DOHH2 (cell line): ENCODE results near the gene VSTM2L.

Experiments
- CTCF ChIP-seq: fragments of 200-600 bp; sonication (generic); IDR thresholded peaks from one replicate; pipeline ENCODE4 v1.5.1; 2014; ENCODE audit warnings: antibody characterized with exemption, mild to moderate bottlenecking, low read depth, low read length; ENCODE audit not compliant: poor library complexity, severe bottlenecking
- EZH2phosphoT487 ChIP-seq: fragments of 200-600 bp; sonication (generic); IDR thresholded peaks from 2 replicates; pipeline ENCODE4 v1.6.1; 2017; ENCODE audit warnings: borderline replicate concordance, mild to moderate bottlenecking, antibody characterized with exemption, low read length, moderate library complexity, mixed read lengths

- TF ChIP-seq CTCF (no peak), EZH2phosphoT487 (no peak)
These were observed 19.8 kb upstream of the VSTM2L start for GRCh38 chr20:37882961-37883712.
